Measurements from ENCODE around the gene DCHS1.

DCHS1 gene

DNA sequence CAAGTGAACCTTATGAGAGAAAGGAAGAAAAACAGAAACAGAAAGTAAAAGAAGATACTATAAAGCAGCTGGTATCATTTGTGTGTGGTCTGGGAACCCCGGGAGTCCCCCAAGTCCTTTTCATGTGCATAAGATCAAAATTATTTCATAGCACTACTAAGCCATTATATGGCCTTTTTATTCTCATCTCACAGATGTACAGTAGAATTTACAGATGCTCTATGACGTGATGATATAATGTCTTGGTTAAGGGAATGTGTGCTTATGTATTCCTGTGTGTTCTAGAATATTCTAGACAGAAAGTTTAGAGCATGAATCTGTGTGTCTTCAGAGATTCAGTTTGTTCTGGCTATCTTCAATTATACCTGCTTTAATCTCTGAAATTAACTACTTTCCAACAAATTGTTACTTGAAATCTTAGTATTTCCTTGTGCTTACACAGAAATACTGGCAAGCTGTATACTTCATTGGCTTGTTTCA is 27.8 kb downstream of the DCHS1 start:
- DNase-seq: no peak

- DNase-seq: no peak
Observed at GRCh38 chr11:6626971-6627761, 28.4 kb downstream of the DCHS1 start.

- no peak for DNase-seq
Observed at GRCh38 chr11:6625832-6626420, 29.7 kb downstream of the DCHS1 start.

- DNase-seq: no peak
Observed at GRCh38 chr11:6625156-6625831, 30.3 kb downstream of the DCHS1 start.

- DNase-seq: no peak
Observed at GRCh38 chr11:6623391-6624363, 31.9 kb downstream of the DCHS1 start.

- no peak for DNase-seq
Observed at GRCh38 chr11:6622261-6623171, 33.1 kb downstream of the DCHS1 start.

- no peak for DNase-seq
Observed at GRCh38 chr11:6621711-6622211, 33.8 kb downstream of the DCHS1 start.

GRCh38 chr11:6620636-6621035 is 35.0 kb downstream of the DCHS1 start:
- DNase-seq: no peak

DNA sequence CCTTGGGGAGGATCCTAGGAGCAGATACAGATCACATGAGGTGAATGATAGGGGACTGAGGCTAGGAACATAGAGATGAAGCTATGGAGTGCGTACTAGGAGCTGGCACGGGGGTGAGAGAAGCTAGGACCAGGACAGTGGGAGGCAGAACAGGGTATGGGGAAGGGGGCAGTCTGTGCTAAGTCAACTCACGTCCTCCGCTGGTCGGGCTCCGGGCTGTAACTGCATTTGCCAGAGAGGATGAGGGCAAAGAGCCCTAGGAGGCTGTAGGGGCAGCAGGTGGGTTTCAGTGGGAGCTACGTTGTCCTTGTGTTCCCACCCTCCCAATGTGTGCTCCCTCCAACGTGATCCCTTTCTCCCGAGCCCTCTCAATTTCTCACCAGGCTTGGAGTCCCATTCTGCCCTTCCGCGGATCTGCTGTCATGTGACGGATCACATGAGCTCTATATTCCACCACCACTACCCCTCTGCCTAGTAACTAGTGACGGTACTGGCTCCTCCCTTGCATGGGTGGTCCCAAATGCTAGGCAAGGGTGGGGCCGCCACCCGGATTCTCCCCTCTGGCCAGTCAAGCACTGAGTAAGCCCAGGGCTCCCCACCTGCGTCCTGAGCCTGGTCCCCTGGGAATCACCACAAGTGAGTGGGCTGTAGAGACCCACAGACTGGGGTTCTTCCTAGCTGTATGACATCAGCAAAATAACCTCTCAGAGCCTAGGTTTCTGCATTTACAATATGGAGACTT is 36.4 kb downstream of the DCHS1 start, which contains the start of gene TPP1:
Gene TPP1 (minus strand): TSS at position 419 of the 742 bp plus-strand sequence. CDS start 22 bp downstream, at position 397.
- peak; percentile 93 for DNase-seq

- no peak for DNase-seq
Observed at GRCh38 chr11:6618117-6619003, 37.2 kb downstream of the DCHS1 start.

GRCh38 chr11:6617315-6617781 is 38.3 kb downstream of the DCHS1 start:
- DNase-seq: no peak

DNA sequence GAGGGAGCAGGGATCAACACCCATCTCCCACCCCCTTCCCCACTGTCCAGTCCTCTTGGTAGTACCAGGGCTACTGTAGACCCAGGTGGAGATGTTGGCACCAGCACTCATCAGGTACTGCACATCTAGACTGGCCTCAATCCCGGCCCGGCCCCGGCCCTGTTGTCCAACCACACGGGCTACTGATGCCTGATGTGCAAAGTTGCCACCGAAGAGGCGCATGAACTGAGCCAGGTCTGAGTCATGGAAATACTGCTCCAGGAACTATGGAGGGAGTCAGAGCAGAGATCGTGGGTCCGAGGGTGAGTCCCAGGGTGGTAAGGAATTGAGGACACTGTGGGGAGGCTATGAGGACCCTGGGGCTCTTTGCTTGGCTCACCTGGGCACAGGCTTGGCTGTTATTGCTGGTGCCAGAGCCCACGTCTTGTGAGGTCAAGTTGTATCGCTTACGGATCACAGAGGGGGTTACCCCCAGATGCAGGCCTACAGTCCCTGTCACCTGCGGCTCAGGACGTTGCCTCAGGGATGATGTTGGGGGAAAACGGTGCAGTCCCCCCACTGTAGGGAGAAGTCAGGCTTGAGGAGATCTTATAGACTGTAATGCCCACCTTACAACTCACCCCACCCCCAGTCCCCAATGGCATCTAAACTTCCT is 38.9 kb downstream of the DCHS1 start:
- DNase-seq: no peak

DNA sequence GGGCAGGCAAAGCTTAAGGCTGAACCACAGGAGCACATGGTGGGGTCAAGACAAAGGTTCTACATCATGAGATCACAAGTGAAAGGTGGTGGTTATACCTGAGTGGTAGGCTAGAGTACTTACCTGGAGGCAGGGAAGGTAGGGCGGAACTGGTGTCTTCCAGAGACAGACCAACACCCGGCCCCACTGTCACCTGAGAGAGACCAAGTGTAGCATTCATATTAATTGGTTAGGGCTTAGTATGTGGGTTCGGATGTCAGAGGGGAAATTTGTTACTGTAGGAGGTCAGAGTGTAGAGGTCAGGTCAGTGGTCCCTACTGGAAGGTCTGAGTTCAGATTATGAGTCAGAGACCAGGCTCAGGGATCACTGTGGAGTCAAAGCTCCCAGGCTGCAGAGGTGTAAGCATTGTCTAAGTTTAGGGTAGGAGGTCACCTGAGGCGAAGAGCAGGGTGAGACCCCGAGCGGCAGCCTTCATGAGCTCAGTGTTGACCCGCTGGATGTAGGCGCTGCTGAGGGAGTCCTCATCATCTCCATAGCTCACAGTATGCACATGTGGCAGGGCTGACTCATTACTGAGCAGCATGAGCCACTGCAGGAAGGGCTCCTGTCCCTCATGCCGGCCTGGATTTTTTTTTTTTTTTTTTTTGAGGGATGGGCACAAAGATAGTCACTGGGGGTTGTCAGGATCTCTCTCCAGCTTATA is 39.6 kb downstream of the DCHS1 start:
- DNase-seq: no peak

DNA sequence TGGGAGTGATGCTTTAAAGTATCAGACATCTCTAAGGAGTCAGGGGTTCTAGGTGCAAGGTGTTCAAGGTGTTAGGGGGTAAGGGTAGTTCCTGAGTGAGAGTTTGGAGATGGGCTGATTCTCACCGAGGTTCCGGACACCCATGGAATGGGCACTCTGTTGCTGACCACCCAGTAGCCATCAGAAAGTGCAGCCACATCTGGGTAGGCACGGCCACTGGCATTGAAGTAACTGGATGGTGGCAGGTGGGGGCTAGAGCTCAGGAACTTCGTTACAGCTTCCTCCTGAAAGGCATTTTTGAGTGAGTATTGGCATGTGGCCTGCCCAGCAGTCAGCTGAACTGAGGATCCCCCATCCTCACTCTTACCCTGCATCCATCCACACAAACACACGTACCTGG is 40.6 kb downstream of the DCHS1 start:
- DNase-seq: no peak

GRCh38 chr11:6614446-6614845 is 41.2 kb downstream of the DCHS1 start:
- DNase-seq: no peak

DNA sequence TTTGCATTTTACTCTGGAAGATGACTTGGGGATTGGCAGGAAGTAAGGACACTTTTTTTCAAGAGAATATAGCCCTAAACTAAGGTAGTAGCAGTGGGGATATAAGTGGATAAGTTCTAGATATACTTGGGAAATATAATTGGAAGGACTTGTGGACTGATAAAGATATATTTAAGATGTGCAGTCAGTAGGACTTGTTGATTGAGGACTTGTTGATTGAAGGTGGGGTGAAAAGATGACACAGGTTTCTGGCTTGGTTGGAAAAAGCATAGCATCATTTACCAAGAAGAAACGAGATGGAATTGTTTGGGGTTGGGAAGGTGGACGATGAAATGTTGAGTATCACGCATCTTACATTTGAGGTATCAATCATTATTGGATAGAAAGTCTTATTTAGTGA is 42.1 kb downstream of the DCHS1 start:
- DNase-seq: no peak

DNA sequence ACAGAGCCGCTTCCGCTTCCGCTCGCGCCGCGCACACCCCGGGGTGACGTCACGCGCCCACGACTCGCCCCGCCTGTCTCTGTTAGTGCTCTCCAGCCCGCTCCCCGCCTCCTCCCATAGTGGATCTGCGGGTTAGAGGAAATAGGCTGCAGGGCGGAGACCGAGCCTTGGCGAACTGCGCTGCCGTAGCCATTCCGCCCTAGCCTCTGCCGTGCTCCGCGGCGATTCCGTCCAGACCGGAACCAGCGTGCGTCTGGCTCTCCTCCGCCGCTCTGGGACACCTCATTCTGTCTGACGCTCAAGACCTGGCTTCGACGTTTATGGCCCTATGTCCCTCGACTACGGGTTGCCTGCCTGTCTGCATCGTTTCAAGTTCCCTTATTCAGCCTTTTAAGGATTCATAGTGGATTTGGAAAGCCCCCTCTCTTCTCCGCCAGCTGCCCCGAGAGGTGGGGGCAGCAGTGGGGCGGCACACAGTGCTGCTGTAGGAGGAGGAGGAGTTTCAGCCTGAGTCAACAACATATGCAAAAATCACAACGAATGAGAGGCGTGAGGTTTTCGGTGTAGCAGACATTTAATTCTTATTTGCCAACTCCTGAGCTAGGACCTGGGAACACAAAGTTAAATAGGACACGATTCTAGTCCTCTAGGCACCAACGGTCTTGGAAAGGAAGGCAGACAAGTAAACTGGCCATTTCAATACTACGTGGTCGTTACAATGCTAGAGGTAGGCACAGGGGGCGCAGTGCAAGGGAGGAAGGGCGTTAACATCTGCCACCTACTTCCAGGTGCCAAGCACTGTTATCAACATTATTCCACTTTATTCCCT is 43.2 kb downstream of the DCHS1 start, which contains the start of gene TAF10:
Gene TAF10 (minus strand): TSS at position 4 of the 829 bp plus-strand sequence. CDS start 27 bp downstream, outside the sequence.
- peak; percentile 95 for DNase-seq
